A549 (cell line): ENCODE data around the gene PYGB.

Source experiments
- JUNB ChIP-seq: fragments of >200 bp; sonication (Bioruptor Twin); formaldehyde crosslinking; IDR thresholded peaks from 2 replicates; pipeline ENCODE4 v1.6.1; 2016
- NFE2L2 ChIP-seq: fragments of 150-350 bp; conservative IDR thresholded peaks from 2 replicates; pipeline ENCODE4 v1.6.1; 2014; ENCODE audit warnings: low read length
- PHF8 ChIP-seq: fragments of 200-600 bp; sonication (generic); IDR thresholded peaks from 2 replicates; pipeline ENCODE4 v1.6.1; 2016; ENCODE audit warnings: low read depth, mild to moderate bottlenecking, antibody characterized with exemption, moderate library complexity, borderline replicate concordance
- POLR2A ChIP-seq: IDR thresholded peaks from 2 replicates; pipeline ENCODE4 v1.6.1; 2012; ENCODE audit warnings: mild to moderate bottlenecking, low read length
- POLR2AphosphoS2 ChIP-seq: conservative IDR thresholded peaks from 2 replicates; pipeline ENCODE4 v1.6.1; 2012; ENCODE audit warnings: low read length, improper control_type of control experiment, inconsistent platforms
- TP53 ChIP-seq: fragments of 250-450 bp; sonication (Bioruptor Pico); IDR thresholded peaks from 2 replicates; pipeline ENCODE4 v1.5.0; 2021; ENCODE audit warnings: mild to moderate bottlenecking, moderate library complexity
- TF ChIP-seq, protein P1 (sequence below): fragments of >200 bp; sonication (Bioruptor Twin); formaldehyde crosslinking; IDR thresholded peaks from 3 replicates; pipeline ENCODE4 v1.5.1; 2016
- TF ChIP-seq, protein P2 (sequence below): fragments of 250-450 bp; sonication (Bioruptor Pico); IDR thresholded peaks from 2 replicates; pipeline ENCODE4 v1.5.0; 2021; ENCODE audit warnings: mild to moderate bottlenecking, moderate library complexity, borderline replicate concordance
- TF ChIP-seq, protein P3 (sequence below): IDR thresholded peaks from 2 replicates; pipeline ENCODE4 v1.6.1; 2012

DNA sequence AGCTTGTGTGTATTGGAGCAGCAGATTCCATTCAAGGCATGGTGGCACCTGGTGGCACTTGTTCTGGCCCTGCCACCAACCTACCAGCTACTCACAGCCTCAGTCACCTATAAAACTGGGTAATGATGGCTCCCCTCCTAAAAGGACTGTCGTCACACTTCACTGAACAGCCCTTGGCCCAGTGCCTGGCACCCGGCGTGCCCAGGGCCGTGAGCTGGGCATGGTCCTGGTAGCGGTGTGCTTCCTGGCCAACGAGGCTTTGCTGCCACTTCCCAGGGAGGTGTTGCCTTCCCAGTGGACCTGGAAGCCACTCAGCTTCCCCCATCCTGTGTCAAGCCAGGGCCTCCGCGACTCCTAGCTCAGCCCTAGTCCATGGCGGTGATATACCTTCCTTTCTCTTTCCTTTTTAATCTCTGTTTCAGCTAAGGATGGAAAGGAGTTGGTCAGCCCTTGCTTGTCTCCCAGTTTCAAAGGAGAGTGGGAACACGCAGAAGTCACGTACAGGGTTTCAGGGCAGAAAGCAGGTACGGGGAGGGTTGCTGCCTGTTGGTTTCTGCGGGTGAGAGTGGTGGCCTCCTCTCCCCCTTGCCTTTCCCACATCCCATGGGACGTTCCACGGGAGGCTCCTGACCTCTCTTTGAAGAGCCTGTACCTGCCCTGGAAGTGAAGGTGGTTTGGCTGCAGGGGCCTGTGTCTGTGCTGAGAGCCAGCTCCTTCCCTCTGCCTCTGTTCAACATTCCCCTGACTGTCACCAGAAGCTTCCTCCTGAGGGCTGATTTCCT lies 26.9 kb upstream of the PYGB start:
- TF ChIP-seq, protein P1, sequence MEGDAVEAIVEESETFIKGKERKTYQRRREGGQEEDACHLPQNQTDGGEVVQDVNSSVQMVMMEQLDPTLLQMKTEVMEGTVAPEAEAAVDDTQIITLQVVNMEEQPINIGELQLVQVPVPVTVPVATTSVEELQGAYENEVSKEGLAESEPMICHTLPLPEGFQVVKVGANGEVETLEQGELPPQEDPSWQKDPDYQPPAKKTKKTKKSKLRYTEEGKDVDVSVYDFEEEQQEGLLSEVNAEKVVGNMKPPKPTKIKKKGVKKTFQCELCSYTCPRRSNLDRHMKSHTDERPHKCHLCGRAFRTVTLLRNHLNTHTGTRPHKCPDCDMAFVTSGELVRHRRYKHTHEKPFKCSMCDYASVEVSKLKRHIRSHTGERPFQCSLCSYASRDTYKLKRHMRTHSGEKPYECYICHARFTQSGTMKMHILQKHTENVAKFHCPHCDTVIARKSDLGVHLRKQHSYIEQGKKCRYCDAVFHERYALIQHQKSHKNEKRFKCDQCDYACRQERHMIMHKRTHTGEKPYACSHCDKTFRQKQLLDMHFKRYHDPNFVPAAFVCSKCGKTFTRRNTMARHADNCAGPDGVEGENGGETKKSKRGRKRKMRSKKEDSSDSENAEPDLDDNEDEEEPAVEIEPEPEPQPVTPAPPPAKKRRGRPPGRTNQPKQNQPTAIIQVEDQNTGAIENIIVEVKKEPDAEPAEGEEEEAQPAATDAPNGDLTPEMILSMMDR: no peak
- TF ChIP-seq, protein P2, sequence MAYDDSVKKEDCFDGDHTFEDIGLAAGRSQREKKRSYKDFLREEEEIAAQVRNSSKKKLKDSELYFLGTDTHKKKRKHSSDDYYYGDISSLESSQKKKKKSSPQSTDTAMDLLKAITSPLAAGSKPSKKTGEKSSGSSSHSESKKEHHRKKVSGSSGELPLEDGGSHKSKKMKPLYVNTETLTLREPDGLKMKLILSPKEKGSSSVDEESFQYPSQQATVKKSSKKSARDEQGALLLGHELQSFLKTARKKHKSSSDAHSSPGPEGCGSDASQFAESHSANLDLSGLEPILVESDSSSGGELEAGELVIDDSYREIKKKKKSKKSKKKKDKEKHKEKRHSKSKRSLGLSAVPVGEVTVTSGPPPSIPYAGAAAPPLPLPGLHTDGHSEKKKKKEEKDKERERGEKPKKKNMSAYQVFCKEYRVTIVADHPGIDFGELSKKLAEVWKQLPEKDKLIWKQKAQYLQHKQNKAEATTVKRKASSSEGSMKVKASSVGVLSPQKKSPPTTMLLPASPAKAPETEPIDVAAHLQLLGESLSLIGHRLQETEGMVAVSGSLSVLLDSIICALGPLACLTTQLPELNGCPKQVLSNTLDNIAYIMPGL (CRISPR knock-in tag): no peak
- TF ChIP-seq PHF8: no peak
- no peak for TF ChIP-seq POLR2A
- TF ChIP-seq NFE2L2: no peak
- TF ChIP-seq POLR2AphosphoS2: no peak
- TF ChIP-seq TP53 (CRISPR knock-in tag): no peak
- TF ChIP-seq, protein P3, sequence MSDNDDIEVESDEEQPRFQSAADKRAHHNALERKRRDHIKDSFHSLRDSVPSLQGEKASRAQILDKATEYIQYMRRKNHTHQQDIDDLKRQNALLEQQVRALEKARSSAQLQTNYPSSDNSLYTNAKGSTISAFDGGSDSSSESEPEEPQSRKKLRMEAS: no peak
- TF ChIP-seq JUNB: no peak
